CD1c-positive myeloid dendritic cell (primary cell): Measurements from ENCODE around the gene GABRB2.
A peak's percentile ranks its signal among the peaks of the same experiment; 100 is the strongest.
"Not testable (repeated sequence)": the region's sequence is repeated elsewhere in the genome, so short reads cannot be mapped to it uniquely, and the experiment has no call there.

Experiments used
- DNase-seq: peaks from one replicate; pipeline ENCODE4 v3.0.0-alpha.2; 2016; ENCODE audit errors: extremely low spot score

GABRB2 gene

GRCh38 chr5:161546470-161547301, at the start of gene GABRB2:
TSS of gene GABRB2 (minus strand) at chr5:161546725. CDS start at chr5:161546643, 82 bp downstream.
- peak; percentile 53 for DNase-seq

- DNase-seq, result no peak
These were observed 39.3 kb upstream of the GABRB2 start for GRCh38 chr5:161585798-161586197.

- DNase-seq, result no peak
These were observed 34.1 kb upstream of the GABRB2 start for GRCh38 chr5:161580621-161581020.

- no peak for DNase-seq
These were observed 26.4 kb upstream of the GABRB2 start for GRCh38 chr5:161572914-161573313.

- DNase-seq, result no peak
These were observed 19.6 kb upstream of the GABRB2 start for GRCh38 chr5:161566081-161566480.

- DNase-seq, result no peak
These were observed 15.9 kb upstream of the GABRB2 start for GRCh38 chr5:161562446-161562845.

GRCh38 chr5:161549106-161549505, 2.6 kb upstream of the GABRB2 start:
- DNase-seq, result no peak

- no peak for DNase-seq
These were observed 2.1 kb upstream of the GABRB2 start for GRCh38 chr5:161548487-161549094.

GRCh38 chr5:161547738-161548486, 1.4 kb upstream of the GABRB2 start:
- DNase-seq, result no peak

- no peak for DNase-seq
These were observed 847 bp upstream of the GABRB2 start for GRCh38 chr5:161547406-161547737.

GRCh38 chr5:161546095-161546469, 443 bp downstream of the GABRB2 start:
- no peak for DNase-seq

- no peak for DNase-seq
These were observed 1.0 kb downstream of the GABRB2 start for GRCh38 chr5:161545344-161546094.

- DNase-seq, result peak; percentile 44
These were observed 2.2 kb downstream of the GABRB2 start for GRCh38 chr5:161544350-161544765.

GRCh38 chr5:161539016-161539415, 7.5 kb downstream of the GABRB2 start:
- no peak for DNase-seq

- DNase-seq, result no peak
These were observed 10.8 kb downstream of the GABRB2 start for GRCh38 chr5:161535762-161536161.

- no peak for DNase-seq
These were observed 15.8 kb downstream of the GABRB2 start for GRCh38 chr5:161530700-161531099.

GRCh38 chr5:161513942-161514341, 32.6 kb downstream of the GABRB2 start:
- no peak for DNase-seq

- no peak for DNase-seq
These were observed 38.9 kb downstream of the GABRB2 start for GRCh38 chr5:161507591-161507990.

GRCh38 chr5:161505160-161505559, 41.4 kb downstream of the GABRB2 start:
- DNase-seq, result not testable (repeated sequence)

GRCh38 chr5:161498531-161498930, 48.0 kb downstream of the GABRB2 start:
- DNase-seq, result no peak

GRCh38 chr5:161483721-161484120, 62.8 kb downstream of the GABRB2 start:
- DNase-seq, result no peak

GRCh38 chr5:161481922-161482321, 64.6 kb downstream of the GABRB2 start:
- no peak for DNase-seq
